Esophagus squamous epithelium (tissue), 4 donors: ENCODE measurements around the gene DMRTC2.

Source experiments
- CTCF ChIP-seq, 6 experiments: fragments of 450-650 bp in 4 of 6; fragments of 200-600 bp in 2 of 6; sonication (generic) in 2 of 6; IDR thresholded peaks; one replicate each; pipeline ENCODE4 v1.5.1; 2016 to 2019; ENCODE audit warnings: antibody characterized with exemption in 6 of 6, mild to moderate bottlenecking in 4 of 6, moderate library complexity in 4 of 6
- POLR2A ChIP-seq, 4 donors: fragments of 450-650 bp; IDR thresholded peaks; one replicate each; pipeline ENCODE4 v1.6.1; 2017; ENCODE audit warnings: antibody characterized with exemption in 4 of 4, mild to moderate bottlenecking in 4 of 4, moderate library complexity in 3 of 4

- TF ChIP-seq CTCF (IDR thresholded peaks at IDR 0.05) (no peak), POLR2A (IDR thresholded peaks at IDR 0.05) (no peak)
These were observed 24.1 kb downstream of the DMRTC2 start for GRCh38 chr19:41868989-41869300.
